Common myeloid progenitor, CD34-positive (primary cell): ENCODE measurements around the gene TMEM208.

Experiments used
- CTCF ChIA-PET: fragments of 350-600 bp; sonication (Branson Sonifier 250); formaldehyde crosslinking; loops from one replicate; lab custom pipeline; 2021; ENCODE audit warnings: antibody characterized with exemption; lab: Charles Lee
- POLR2A ChIA-PET: fragments of 350-600 bp; sonication (Branson Sonifier 250); formaldehyde crosslinking; loops from one replicate; lab custom pipeline; 2021; ENCODE audit warnings: antibody characterized with exemption; lab: Charles Lee
- DNase-seq, 3 donors: peaks; one replicate each; pipeline versions ENCODE4 v3.0.0 to v3.0.0-alpha.2; 2013
- H3K27ac ChIP-seq, 2 experiments: 1 replicate in 1 of 2; 2 replicates in 1 of 2; pipeline ENCODE4 v1.7.0; 2013; ENCODE audit warnings: inconsistent platforms in 2 of 2, low read length in 2 of 2, mild to moderate bottlenecking in 2 of 2, low read depth in 1 of 2, moderate library complexity in 1 of 2; ENCODE audit not compliant: severe bottlenecking in 2 of 2, insufficient read depth in 1 of 2, poor library complexity in 1 of 2
- H3K27me3 ChIP-seq, 5 experiments: replicated peaks in 2 of 5; 1 replicate in 3 of 5; 2 replicates in 2 of 5; pipeline versions ENCODE4 v1.6.1 to v1.7.0; 2013; ENCODE audit warnings: low read length in 4 of 5, mild to moderate bottlenecking in 2 of 5, moderate library complexity in 2 of 5, inconsistent platforms in 1 of 5; ENCODE audit not compliant: insufficient read depth in 5 of 5, control insufficient read depth in 4 of 5
- H3K36me3 ChIP-seq, 4 experiments: 1 replicate in 2 of 4; 2 replicates in 2 of 4; pipeline versions ENCODE4 v1.6.1 to v1.7.0; 2013; ENCODE audit warnings: low read length in 3 of 4, control low read depth in 1 of 4, mild to moderate bottlenecking in 1 of 4; ENCODE audit not compliant: control insufficient read depth in 4 of 4, insufficient read depth in 4 of 4
- H3K4me1 ChIP-seq, 4 experiments: 1 replicate in 3 of 4; 2 replicates in 1 of 4; pipeline versions ENCODE4 v1.6.1 to v1.7.1; 2013; ENCODE audit warnings: low read length in 3 of 4, mild to moderate bottlenecking in 3 of 4, control low read depth in 1 of 4, inconsistent platforms in 1 of 4, moderate library complexity in 1 of 4; ENCODE audit not compliant: control insufficient read depth in 4 of 4, insufficient read depth in 4 of 4; ENCODE audit errors: control extremely low read depth in 1 of 4
- H3K4me3 ChIP-seq, 7 experiments: 1 replicate in 4 of 7; 2 replicates in 3 of 7; pipeline versions ENCODE4 v1.5.1 to v1.7.0; 2013; ENCODE audit warnings: mild to moderate bottlenecking in 7 of 7, low read length in 6 of 7, moderate library complexity in 6 of 7, inconsistent platforms in 2 of 7, low read depth in 2 of 7, control low read depth in 1 of 7; ENCODE audit not compliant: insufficient read depth in 4 of 7, control insufficient read depth in 1 of 7; ENCODE audit errors: extremely low read depth in 1 of 7
- H3K9me3 ChIP-seq, 5 experiments: 1 replicate in 4 of 5; 2 replicates in 1 of 5; pipeline versions ENCODE4 v1.6.1 to v1.7.1; 2013; ENCODE audit warnings: low read length in 4 of 5, mild to moderate bottlenecking in 2 of 5, inconsistent platforms in 1 of 5, low read depth in 1 of 5, moderate library complexity in 1 of 5; ENCODE audit not compliant: control insufficient read depth in 4 of 5, insufficient read depth in 2 of 5; ENCODE audit errors: control extremely low read depth in 1 of 5
- WGBS: methylation state at CpG from one replicate; pipeline ENCODE4 v1.1.5; 2013; ENCODE audit not compliant: insufficient coverage; 5-methylcytosine and 5-hydroxymethylcytosine counted together

Gene TMEM208

DNA sequence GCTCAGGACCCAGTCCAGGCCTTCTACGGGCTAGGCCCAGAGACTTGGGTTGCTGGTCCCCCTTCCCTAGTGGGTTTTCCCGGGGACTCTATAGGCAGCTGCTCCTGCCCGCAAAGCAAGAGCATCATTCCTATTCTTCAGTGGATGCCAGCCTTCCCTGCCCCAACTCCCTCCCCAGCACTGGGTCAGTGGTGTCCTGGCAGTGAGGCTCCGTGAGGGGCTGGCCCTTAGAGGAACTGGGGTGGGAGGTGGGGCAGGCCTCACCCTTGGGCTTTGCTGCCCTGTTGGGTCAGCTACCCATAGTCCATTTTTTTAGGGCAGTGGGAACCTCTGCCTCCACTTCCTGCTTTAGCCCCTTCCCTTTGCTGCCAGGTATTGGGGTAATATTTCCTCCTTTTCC lies 44.5 kb downstream of the TMEM208 start:
- ChIA-PET POLR2A (no interaction called here), CTCF (interaction anchor here (1.8 kb wide), 1 partner anchor 17 kb away, joined by 3 read pairs; no protein-coding TSS in a partner anchor)
- WGBS = 100% methylated on average over 2 of the region's 4 CpGs
- H3K27ac ChIP-seq = no peak overlapping the region
- peaks cover 0 to 3% (median 0%) of the 10 kb centered on the region in 4 experiments for H3K4me1 ChIP-seq
- no peaks in the 10 kb centered on the region for H3K9me3 ChIP-seq
- peaks cover 0 to 6% (median 1%) of the 10 kb centered on the region in 4 experiments for H3K36me3 ChIP-seq
- H3K27me3 ChIP-seq = no peaks in the 10 kb centered on the region
- H3K4me3 ChIP-seq = no peak overlapping the region
- no peak for DNase-seq

DNA sequence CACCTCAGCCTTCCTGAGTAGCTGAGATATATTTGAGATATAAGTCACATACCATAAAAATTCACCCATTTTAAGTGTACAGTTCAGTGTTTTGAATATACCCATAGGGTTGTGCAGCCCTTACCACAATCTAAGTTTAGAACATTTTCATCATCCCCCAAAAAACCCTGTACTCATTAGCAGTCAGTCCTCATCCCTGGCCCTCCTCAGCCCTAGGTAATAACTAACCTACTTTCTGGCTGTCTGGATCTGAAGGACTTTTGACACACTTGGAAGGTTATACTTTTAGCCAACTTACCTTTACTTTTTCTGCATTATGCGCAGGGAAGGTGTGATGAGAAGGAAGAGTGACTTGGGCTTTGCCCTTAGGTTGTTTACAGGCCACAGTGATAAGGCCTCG lies 48.4 kb downstream of the TMEM208 start:
- ChIA-PET POLR2A (no interaction called here), CTCF (interaction anchor here (0.5 to 1.8 kb wide), 2 partner anchors 11 to 321 kb away, joined by 3 to 5 read pairs; no protein-coding TSS in a partner anchor)
- Histone ChIP-seq H3K36me3 (peaks cover 0 to 14% (median 4%) of the 10 kb centered on the region in 4 experiments), H3K27ac (no peak overlapping the region), H3K9me3 (no peaks in the 10 kb centered on the region), H3K4me3 (no peak overlapping the region), H3K27me3 (no peaks in the 10 kb centered on the region), H3K4me1 (peaks cover 0 to 21% (median 20%) of the 10 kb centered on the region in 4 experiments)
- no peak for DNase-seq
- no CpG with 5 or more reads among the region's 2 CpGs for WGBS

DNA sequence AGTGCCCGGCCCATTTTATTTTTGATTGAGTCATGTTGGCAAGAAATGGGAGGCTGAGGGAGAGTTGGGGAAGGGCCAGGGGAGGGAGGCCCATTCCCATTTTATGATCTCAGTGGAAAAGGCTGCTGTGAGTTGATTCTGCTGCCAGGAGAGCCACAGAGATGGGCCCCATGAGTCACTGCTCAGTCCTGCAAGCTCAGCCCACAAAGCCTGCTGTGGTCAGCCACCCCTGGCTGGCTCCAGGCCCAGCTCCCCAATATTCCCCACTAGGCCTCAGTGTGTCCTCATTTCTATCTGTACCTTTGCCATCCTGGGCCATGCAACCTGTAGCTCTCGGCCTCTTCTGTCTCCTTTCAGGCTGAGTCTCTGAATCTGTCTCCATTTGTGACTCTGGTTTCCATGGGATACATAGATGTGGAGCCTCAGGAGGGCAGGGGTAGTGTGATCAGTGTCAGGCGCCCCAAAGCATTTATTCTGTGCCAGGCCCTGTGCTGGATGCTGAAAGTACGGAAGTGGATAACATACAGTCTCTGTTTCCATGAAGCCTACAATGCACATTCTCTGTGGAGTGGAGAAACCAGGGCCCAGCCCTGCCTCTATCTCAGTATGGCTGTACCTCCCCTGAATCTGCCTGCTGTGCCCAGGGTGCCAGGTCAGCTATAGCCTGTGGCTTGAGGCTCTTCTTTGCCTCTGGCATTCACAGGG lies 50.5 kb downstream of the TMEM208 start:
- peak in 2 of 3 donors; percentile 27 to 32 for DNase-seq
- Histone ChIP-seq H3K4me3 (peak overlapping the region in 1 of 7 experiments; percentile 76), H3K27ac (peak overlapping the region in 1 of 2 experiments; percentile 25), H3K27me3 (no peaks in the 10 kb centered on the region), H3K9me3 (no peaks in the 10 kb centered on the region), H3K4me1 (peaks cover 0 to 21% (median 20%) of the 10 kb centered on the region in 4 experiments), H3K36me3 (peaks cover 0 to 16% (median 6%) of the 10 kb centered on the region in 4 experiments)
- ChIA-PET CTCF (interaction anchor here (1.4 to 2.0 kb wide), 4 partner anchors 13 to 137 kb away, joined by 5 to 9 read pairs (median 6); no protein-coding TSS in a partner anchor), POLR2A (no interaction called here)
- WGBS = 96% methylated on average over 4 of the region's 4 CpGs

DNA sequence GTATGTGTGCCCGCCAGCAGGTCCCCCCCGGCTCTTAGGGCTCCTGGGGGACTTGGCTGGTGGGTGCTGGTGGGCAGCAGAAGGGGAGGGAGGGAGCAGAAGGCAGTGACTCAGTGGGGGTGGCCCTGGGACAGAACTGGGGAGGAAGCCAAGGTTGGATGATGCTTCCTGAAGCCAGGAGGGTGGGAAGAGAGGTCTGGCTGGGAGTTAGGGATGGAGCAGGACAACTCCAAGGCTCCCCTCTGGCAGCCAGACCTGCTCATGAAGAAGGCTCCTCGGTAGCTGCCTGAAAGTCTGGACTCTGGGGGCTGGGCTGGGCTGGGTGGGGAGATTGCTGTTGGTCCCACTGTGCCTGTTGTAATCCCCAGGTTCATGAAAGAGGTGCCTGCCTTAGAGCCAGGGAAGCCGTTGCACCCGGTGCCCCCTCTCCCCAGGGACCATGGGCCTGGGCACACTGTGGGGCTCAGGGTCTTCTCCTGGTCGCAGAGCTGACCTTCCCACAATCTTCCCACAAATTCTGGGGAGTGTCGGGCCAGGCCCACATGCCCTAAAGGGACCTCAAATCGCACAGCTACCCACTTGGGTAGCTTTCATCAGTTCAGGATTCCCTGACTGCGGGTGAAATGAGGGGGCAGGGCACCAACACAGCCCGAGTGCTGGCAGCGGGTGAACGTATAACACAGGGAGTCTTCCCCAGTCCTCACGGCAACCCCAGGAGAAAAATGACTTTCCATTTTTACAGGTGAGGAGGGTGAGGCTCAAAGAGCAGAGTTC lies 51.3 kb downstream of the TMEM208 start:
- H3K27ac ChIP-seq = peak overlapping the region in 1 of 2 experiments; percentile 39
- ChIA-PET POLR2A (interaction anchor here (0.6 kb wide), 1 partner anchor 31 kb away, joined by 3 read pairs; the partner anchor contains the start of gene FHOD1), CTCF (interaction anchor here (0.9 to 2.0 kb wide), 7 partner anchors 8 to 136 kb away, joined by 3 to 9 read pairs (median 5); no protein-coding TSS in a partner anchor)
- no peaks in the 10 kb centered on the region for H3K9me3 ChIP-seq
- no peaks in the 10 kb centered on the region for H3K27me3 ChIP-seq
- 81% methylated on average over 10 of the region's 13 CpGs for WGBS
- H3K36me3 ChIP-seq = peaks cover 3 to 16% (median 7%) of the 10 kb centered on the region in 4 experiments
- peaks cover 0 to 21% (median 20%) of the 10 kb centered on the region in 4 experiments for H3K4me1 ChIP-seq
- peak overlapping the region in 6 of 7 experiments; percentile 51 to 76 (median 64) for H3K4me3 ChIP-seq
- DNase-seq = no peak
